RWPE2 (cell line): Measurements from ENCODE around the gene PDYN.

Source experiments
- ATAC-seq: fragments of 200-7000 bp; cut with Tn5 transposase; 3 replicates; pipeline ENCODE4 v1.9.1; 2021; ENCODE audit warnings: low read depth
- DNase-seq: peaks from one replicate; pipeline ENCODE4 v3.0.0-alpha.2; 2020; ENCODE audit warnings: low spot score
- H3K27ac ChIP-seq: fragments of 450-650 bp; 2 replicates; pipeline ENCODE4 v1.5.1; 2017; ENCODE audit warnings: mild to moderate bottlenecking; ENCODE audit not compliant: poor library complexity, severe bottlenecking
- H3K27me3 ChIP-seq: fragments of 250-450 bp; sonication (Bioruptor Pico); 2 replicates; pipeline ENCODE4 v1.5.1; 2021; ENCODE audit warnings: mild to moderate bottlenecking, moderate library complexity; ENCODE audit not compliant: insufficient read depth, poor library complexity, severe bottlenecking
- H3K36me3 ChIP-seq: fragments of 250-450 bp; sonication (Bioruptor Pico); 2 replicates; pipeline ENCODE4 v1.5.1; 2020; ENCODE audit warnings: low read depth, mild to moderate bottlenecking, moderate library complexity
- H3K4me1 ChIP-seq: fragments of 250-450 bp; sonication (Bioruptor Pico); 2 replicates; pipeline ENCODE4 v1.5.1; 2021; ENCODE audit warnings: mild to moderate bottlenecking, moderate library complexity; ENCODE audit not compliant: insufficient read depth, poor library complexity, severe bottlenecking
- H3K4me3 ChIP-seq: fragments of 250-450 bp; sonication (Bioruptor Pico); 2 replicates; pipeline ENCODE4 v1.5.1; 2021; ENCODE audit warnings: mild to moderate bottlenecking, moderate library complexity; ENCODE audit not compliant: severe bottlenecking
- H3K9me3 ChIP-seq: fragments of 250-450 bp; sonication (Bioruptor Pico); 2 replicates; pipeline ENCODE4 v1.5.1; 2021; ENCODE audit warnings: mild to moderate bottlenecking, moderate library complexity; ENCODE audit not compliant: severe bottlenecking
- CTCF ChIP-seq: fragments of 450-650 bp; IDR thresholded peaks from one replicate; pipeline ENCODE4 v1.5.1; 2017; ENCODE audit warnings: mild to moderate bottlenecking, moderate library complexity; ENCODE audit not compliant: poor library complexity, severe bottlenecking

The PDYN gene

GRCh38 chr20:2004171-2004570 is 10.3 kb upstream of the PDYN start:
- no peak for ATAC-seq
- H3K9me3 ChIP-seq, result no peaks in the 10 kb centered on the region
- DNase-seq, result no peak
- H3K36me3 ChIP-seq, result no peaks in the 10 kb centered on the region
- no peaks in the 10 kb centered on the region for H3K27me3 ChIP-seq
- H3K4me1 ChIP-seq, result no peaks in the 10 kb centered on the region
- H3K4me3 ChIP-seq, result no peak overlapping the region
- no peak overlapping the region for H3K27ac ChIP-seq
- no peak for TF ChIP-seq CTCF

GRCh38 chr20:2002365-2002764 is 8.5 kb upstream of the PDYN start:
- Histone ChIP-seq H3K4me1 (no peaks in the 10 kb centered on the region), H3K9me3 (no peaks in the 10 kb centered on the region), H3K4me3 (no peak overlapping the region), H3K27ac (no peak overlapping the region), H3K36me3 (no peaks in the 10 kb centered on the region), H3K27me3 (peaks cover 18% of the 10 kb centered on the region)
- no peak for DNase-seq
- ATAC-seq, result no peak
- no peak for TF ChIP-seq CTCF

GRCh38 chr20:2001119-2001518 is 7.3 kb upstream of the PDYN start:
- H3K36me3 ChIP-seq, result no peaks in the 10 kb centered on the region
- no peaks in the 10 kb centered on the region for H3K9me3 ChIP-seq
- DNase-seq, result no peak
- H3K27me3 ChIP-seq, result peaks cover 30% of the 10 kb centered on the region
- H3K4me1 ChIP-seq, result no peaks in the 10 kb centered on the region
- no peak for ATAC-seq
- no peak overlapping the region for H3K27ac ChIP-seq
- H3K4me3 ChIP-seq, result no peak overlapping the region
- no peak for TF ChIP-seq CTCF

GRCh38 chr20:2000285-2000684 is 6.4 kb upstream of the PDYN start:
- ATAC-seq (no peak), DNase-seq (no peak)
- H3K9me3 ChIP-seq, result no peaks in the 10 kb centered on the region
- no peak overlapping the region for H3K27ac ChIP-seq
- peaks cover 39% of the 10 kb centered on the region for H3K27me3 ChIP-seq
- H3K4me1 ChIP-seq, result no peaks in the 10 kb centered on the region
- TF ChIP-seq CTCF, result no peak
- no peak overlapping the region for H3K4me3 ChIP-seq
- no peaks in the 10 kb centered on the region for H3K36me3 ChIP-seq

GRCh38 chr20:1998715-1999114 is 4.9 kb upstream of the PDYN start:
- no peaks in the 10 kb centered on the region for H3K36me3 ChIP-seq
- TF ChIP-seq CTCF, result no peak
- DNase-seq (no peak), ATAC-seq (no peak)
- peaks cover 53% of the 10 kb centered on the region for H3K27me3 ChIP-seq
- H3K9me3 ChIP-seq, result no peaks in the 10 kb centered on the region
- H3K4me1 ChIP-seq, result no peaks in the 10 kb centered on the region
- H3K27ac ChIP-seq, result no peak overlapping the region
- H3K4me3 ChIP-seq, result no peak overlapping the region
